CD4-positive, alpha-beta T cell treated with Interleukin-1 beta for 1 hour (primary cell): ENCODE data around the gene ATG4B.
"Not testable (repeated sequence)": the region's sequence is repeated elsewhere in the genome, so short reads cannot be mapped to it uniquely, and the experiment has no call there.

Source experiments
- DNase-seq, 2 donors: peaks; one replicate each; pipeline ENCODE4 v3.0.0-alpha.2; 2020 to 2022

Gene ATG4B

DNA sequence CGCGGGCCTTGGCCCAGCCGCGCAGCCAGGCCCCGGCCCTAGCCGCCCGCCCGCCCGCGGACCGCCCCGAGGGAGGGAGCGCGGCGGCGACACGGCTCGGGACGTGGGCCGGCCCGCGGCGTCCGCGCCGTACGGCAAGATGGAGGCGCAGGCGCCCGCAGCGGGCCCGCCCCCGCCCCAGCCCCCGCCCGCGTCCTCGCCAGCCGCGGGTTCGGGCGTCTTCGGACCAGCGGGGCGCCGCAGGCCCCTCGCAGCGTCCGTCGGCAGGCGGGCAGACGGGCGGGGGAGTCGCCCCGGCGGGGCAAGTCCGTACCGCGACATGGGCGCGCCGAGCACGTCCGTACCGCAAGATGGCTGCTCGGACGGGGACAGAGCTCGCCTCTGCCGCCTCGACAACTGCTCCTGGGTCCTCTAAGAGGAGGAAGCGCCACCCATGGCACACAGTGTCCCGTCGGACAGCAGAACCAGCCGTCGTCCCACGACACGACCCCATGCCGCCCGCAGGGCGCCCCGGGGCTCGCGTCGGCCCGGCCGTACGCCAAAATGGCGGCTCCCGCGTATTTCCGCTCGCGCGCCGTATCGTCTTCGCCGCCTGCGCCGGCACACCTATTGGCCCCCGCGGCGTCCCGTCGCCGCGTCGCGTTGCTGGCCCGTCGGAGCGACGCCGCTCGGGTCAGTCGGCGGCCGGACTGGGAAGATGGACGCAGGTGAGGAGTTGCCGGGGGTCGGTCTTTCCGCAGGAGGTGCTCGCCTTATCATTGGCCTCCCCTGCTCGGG is at the start of gene ATG4B, which contains the start of gene THAP4:
ATG4B (plus strand) TSS at position 676 of the 777 bp plus-strand sequence; CDS start at position 698, 22 bp downstream.
THAP4 (minus strand) TSS at position 141 of the 777 bp plus-strand sequence. CDS start 141 bp downstream, outside the sequence.
- peak; percentile 73 to 77 for DNase-seq

DNA sequence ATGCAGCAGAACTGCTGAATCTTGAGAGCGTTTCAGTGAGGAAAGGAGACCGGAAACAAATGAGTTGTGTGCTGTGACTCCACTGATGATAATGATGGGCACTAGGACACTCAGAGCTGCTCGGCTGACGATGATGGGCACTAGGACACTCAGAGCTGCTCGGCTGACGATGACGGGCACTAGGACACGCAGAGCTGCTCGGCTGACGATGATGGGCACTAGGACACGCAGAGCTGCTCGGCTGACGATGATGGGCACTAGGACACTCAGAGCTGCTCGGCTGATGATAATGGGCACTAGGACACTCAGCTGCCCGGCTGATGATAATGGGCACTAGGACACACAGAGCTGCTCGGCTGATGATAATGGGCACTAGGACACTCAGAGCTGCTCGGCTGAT is 47.6 kb upstream of the ATG4B start:
- not testable (repeated sequence) for DNase-seq

DNA sequence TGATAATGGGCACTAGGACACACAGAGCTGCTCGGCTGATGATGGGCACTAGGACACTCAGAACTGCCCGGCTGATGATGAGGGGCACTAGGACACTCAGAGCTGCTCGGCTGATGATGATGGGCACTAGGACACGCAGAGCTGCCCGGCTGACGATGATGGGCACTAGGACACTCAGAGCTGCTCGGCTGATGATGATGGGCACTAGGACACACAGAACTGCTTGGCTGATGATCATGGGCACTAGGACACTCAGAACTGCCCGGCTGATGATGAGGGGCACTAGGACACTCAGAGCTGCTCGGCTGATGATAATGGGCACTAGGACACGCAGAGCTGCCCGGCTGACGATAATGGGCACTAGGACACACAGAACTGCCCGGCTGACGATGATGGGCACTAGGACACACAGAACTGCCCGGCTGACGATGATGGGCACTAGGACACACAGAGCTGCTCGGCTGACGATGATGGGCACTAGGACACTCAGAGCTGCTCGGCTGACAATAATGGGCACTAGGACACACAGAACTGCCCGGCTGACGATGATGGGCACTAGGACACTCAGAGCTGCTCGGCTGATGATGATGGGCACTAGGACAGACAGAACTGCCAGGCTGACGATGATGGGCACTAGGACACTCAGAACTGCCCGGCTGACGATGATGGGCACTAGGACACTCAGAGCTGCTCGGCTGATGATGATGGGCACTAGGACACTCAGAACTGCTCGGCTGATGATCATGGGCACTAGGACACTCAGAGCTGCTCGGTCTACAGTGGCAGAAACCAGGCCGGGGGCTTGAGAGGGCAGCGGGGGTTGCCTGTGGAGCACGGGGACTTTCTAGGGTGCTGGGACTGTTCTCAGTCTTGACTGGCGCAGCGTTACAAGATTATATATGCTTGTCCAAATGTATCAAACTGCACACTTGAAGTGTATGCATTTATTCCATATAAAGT is 46.7 kb upstream of the ATG4B start:
- not testable (repeated sequence) for DNase-seq

DNA sequence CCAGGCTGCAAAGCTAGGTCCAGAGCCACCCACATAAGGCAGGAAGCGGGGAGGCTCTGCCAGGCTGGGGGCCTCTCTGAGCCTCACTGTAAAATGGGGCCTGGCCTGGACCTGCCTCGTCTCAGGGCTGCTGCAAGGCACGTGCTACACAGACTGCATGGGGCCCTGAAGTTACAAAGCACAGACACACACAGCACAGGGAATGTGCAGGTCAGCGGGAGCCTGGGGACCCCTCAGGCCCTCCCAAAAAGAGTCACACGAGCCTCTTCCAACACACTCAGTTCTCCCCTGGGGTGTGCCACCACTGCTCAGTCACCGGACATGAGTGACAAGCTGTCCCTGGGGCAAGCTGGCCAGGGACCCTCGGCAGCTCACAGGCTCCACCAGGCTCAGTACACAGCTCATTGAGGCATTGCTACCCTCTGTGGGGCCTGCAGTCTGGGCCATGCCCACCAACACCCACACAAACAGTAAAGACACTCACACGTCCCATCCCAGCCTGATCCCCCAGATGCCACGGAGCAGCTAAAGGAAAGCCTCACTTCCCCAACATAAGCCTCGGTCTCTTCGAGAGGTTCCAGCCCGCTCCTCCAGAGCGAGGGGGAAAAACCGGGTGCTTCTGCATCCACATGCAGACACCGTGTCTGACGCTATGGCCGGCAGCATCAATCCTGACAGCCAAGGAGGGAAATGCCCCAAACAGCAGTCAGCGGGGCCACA is 45.2 kb upstream of the ATG4B start:
- no peak for DNase-seq

DNA sequence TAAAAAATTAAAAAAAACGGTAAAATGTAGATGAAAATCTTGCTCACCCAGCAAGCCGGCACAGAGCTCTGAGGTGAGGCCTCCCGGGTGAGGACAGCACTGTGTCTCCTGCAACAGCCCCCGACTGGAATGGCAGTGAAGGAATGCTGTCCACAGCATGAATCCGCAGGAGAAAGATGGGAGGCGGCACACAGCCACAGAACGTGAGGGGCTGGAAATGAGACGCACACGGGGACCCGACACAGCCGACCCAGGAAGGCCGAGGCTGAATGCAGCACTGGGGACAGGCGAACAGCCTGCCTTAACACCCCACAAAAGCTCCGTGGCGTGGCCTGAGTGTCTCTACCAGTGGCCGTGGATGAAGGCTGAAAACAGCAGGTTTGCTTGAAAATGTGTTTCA is 44.2 kb upstream of the ATG4B start:
- DNase-seq: no peak

DNA sequence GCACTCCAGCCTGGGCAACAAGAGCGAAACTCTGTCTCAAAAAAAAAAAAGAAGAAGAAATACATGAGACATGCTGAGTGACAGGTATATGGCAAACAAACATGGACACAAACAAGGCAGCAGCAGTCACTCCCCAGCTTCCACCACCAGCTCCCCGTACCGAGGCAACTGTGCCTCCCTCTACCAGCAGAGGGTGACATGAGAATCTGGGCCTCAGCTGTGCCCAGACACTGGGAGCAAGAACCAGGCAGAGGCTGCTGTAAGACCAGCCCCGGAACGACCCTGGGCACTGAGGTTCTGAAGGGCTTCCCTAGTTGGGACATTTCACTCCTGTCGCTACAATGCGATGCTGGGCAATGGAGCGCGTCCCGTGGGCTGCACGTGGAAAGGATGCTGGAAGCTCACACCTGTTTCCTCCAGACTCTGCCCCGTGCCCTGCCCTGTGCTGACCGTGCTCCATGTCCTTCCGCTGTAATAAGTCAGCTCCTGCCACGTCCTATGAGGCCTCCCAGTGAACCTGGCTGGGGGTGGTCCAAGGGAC is 41.8 kb upstream of the ATG4B start:
- no peak for DNase-seq

DNA sequence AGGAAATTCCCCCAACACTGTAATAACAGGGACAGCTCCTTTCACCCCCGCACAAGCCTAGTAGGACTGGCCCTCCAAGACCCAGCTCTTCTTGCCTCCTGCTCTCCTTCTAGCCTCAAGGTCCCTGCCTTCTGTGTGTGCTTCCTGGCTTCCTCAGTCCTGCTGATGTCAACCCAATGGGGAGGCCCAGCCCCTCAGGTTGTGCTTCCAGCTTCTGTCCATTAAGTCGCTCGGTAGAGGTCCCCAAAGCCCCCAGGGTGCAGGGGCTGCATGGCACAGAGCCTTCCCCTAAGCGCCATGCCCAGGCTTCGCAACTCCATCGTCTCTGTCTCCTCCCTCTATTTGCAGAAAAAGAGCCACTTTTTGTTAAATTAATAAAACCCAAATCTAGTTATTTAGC is 39.9 kb upstream of the ATG4B start:
- no peak for DNase-seq

DNA sequence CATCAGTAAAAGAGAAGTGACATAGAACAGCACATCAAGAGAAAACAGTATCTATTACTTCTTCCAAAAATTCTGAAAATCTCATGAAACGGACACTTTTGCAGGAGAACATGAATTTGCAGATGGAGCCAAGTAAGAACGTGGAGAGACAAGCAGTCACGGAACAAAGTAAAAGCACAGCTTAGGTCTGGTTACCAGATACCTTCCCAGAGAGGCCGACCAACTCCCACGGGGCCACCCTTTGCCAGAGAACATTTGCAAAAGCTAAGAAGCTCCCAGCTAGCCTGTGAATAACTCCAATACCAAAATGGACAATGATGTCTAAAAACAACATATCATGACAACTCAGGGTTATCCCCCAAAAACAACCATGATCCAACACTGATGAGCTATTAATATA is 39.4 kb upstream of the ATG4B start:
- DNase-seq: no peak

DNA sequence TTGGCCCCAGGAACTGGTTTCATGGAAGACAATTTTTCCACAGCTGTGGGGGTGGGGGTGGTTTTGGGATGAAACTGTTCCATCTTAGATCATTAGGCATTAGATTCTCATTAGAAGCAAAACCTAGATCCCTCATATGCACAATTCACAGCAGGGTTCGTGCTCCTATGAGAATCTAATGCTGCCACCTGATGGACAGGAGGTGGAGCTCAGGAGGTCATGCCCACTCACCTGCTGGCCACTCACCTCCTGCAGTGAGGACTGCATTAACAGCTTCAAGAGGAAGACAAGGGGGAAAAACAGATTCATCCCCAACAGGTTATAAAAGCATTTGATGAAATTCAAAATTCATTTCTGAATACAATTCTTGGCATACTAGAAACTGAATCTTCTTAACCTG is 39.0 kb upstream of the ATG4B start:
- peak in 1 of 2 donors; percentile 15 for DNase-seq

DNA sequence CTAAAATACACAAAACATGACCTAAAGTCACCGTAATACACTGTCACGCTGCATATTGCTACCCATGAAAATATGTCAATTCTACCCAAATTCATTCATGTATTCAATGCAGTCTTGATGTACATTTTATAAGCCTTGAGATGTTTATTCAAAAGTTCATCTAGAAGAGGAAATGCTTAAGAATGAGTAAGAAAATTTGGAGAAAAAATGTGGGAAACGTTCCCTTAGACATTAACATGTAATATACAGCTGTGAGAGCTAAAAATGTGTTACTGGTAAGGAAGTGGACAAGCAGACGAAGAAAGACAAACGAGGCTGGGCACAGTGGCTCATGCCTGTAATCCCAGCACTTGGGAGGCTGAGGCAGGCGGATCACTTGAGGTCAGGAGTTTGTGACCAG is 37.9 kb upstream of the ATG4B start:
- DNase-seq: no peak

DNA sequence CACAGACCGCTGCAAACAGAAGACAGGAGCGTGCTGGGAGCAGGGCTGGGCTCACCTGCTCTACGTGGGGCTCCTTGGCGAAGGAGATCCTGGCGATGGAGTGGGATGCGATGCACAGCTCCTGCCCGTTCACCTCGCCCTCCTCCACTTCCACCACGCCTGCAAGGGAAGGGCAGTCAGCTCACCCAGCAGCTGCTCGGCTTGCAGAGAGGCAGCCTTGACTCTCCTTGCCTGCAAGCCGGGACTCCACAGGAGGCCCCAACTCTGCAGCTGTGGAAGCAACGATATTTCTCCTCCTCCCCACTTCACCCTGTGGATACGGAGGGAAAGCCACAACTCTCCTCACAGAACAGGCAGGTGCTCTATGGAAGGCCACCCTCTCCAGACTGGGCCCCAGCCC is 35.7 kb upstream of the ATG4B start:
- no peak for DNase-seq

DNA sequence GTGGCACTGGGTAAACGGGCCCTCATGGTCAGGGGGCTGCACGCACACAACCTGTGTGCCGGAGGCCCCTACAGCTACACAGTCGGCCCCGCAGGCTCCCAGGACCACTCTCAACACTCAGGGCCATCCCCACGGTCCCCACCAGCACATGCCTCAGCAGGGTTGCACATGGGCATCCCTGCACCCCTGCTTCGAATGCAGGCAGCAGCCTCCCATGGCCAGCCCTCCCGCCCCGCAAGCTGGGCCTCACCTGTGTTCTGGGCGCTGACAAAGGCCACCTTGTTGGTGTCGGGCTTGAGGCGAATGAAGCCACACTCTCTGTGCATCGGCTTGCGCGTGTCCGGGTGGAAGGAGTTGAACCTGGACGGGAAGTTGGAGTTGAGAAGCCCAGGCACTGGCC is 34.8 kb upstream of the ATG4B start:
- no peak for DNase-seq

DNA sequence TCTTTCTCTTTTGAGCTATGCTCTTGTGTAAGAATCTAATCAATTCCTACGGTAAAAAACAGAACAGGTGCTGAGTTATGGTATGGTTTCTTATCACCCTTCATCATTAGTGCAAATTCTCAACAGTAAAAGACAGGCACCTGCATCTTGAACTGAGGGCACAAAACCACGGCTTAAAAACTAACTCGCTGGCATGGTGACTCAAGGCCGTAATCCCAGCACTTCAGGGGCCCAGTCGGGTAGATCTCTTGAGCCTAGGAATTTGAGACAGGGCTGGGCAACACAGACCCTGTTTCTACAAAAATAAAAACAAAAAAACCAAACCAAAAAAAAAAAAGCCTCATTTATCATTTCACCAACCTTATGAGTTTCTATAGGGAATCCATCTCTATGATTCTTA is 33.8 kb upstream of the ATG4B start:
- DNase-seq: no peak

DNA sequence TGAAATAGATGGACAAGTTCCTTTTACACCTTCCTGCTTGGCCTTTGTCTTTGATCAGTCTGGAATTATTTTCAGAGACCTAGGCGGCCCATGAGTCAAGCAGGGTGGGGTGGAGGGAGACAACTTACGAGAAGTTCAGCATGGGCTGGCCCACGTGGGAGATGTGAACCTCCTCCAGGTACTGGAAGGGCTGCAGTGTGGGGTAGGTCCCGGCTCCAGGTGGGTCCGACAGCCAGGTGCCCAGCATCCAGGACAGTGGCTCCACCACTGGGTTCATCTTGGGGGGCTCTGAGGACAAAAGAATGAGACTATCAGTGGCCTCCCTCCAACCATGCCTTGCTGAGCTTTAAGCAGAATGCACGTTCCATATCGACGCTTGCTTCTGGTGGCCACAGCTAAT is 31.3 kb upstream of the ATG4B start:
- DNase-seq: no peak

DNA sequence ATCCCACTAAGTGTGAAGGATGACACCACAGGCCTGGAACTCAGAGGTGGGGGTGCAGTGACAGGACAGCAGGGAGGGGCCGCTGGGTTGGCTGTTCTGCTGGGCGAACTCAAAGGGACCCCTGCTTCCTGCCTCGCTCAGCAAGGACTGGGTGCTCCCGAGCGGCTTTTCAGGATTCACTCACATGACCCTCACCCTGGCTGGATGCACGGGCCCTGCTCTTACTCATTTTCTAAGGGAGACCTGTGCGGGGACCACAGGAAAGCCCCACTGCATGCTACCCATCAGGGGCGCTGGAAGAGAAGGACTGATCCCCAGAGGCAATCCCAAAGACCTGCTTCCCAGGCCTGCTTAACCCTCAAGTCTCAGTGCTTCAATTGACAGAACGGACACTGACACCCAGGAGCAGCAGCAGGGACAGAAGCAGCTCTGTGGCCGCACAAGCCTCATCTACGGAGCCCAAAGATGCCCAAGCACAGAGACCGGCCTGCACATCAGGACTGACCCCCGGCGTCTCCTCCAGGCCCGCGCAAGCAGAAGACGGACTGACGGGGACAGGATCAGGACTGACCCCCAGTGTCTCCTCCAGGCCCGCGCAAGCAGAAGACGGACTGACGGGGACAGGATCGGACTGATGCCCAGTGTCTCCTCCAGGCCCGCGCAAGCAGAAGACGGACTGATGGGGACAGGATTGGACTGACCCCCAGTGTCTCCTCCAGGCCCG is 30.2 kb upstream of the ATG4B start:
- no peak for DNase-seq

DNA sequence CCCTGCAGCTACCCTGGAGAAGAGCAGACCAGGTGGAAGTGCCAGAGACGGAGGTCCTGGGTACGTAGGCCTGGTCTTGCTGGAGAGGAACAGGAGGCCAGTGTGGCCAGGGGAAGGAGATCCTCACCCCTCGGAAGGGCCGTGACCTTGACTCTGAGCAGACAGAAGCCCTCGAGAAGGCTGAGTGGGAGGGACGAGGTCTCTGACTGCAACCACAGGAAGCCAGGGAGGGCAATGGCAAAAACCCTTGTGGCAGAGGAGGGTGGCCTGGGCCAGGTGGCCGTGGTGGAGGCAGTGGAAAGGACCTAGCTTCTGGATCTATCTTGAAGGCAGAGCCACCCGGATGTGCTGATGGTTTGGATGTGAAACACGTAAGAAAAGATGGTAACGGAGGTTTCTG is 28.6 kb upstream of the ATG4B start:
- DNase-seq: no peak

DNA sequence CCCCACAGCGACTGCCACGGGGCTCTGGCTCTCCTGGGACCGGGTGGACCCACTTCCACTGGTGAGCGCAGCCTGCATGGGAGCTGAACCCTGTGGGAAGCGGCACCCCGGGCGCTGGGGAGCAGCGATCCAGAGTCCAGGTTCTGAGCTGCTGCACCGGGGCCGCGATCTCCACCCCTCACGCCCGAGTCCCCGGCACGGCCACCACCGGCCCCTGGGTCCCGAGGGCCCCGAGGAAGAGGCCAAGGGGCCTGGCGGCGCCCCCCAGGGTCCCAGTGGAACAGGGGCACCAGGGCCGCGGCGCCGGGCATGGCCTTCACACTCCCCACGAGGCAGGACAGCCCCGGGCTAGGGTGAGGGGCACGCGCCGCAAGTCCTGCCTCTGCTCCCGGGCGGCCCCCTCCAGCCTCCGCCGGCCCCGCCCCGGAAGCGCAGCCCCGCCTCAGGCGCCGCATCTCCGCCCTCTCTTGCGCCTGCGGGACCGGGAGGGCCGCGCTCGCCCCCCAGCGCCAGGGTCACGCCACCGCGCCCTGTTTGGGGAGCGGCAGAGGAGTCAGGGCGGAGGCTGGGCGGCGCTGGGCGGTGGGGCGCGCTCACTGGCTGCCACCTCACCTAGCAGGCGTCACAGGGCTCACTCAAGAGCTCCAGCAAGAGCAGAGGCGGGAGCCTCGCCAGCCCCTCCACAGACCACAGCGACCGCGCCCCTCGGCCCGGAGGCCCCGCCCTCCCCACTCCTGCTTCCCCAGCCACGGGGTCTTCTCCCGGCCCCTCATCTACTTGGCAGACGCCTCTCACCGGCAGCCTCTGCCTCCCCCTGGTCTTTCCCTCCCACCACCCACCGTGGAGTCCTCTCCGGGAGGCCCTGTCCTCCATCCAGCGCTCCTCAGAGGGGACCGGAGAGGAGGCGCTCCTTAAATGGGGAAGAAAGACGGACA is 27.4 kb upstream of the ATG4B start:
- peak; percentile 92 for DNase-seq

DNA sequence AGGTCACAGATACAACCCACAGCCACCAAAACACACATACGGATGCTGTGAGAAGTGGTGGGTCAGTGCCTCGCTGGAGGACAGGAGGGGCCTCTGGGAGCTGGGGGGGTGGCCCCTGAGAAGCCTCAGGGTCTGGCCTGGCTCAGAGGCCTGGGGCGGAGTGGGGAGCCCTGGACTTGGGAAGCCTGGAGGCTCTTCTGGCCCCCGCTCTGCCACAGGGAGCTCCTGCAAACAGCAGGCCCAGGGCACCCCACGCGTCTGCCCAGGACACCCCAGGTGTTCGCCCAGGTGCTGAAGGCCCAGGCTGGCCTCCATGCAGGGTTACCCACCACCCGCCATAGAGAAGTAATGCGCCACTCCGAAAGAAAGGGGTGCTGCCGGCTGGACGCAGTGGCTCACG is 26.4 kb upstream of the ATG4B start:
- no peak for DNase-seq

DNA sequence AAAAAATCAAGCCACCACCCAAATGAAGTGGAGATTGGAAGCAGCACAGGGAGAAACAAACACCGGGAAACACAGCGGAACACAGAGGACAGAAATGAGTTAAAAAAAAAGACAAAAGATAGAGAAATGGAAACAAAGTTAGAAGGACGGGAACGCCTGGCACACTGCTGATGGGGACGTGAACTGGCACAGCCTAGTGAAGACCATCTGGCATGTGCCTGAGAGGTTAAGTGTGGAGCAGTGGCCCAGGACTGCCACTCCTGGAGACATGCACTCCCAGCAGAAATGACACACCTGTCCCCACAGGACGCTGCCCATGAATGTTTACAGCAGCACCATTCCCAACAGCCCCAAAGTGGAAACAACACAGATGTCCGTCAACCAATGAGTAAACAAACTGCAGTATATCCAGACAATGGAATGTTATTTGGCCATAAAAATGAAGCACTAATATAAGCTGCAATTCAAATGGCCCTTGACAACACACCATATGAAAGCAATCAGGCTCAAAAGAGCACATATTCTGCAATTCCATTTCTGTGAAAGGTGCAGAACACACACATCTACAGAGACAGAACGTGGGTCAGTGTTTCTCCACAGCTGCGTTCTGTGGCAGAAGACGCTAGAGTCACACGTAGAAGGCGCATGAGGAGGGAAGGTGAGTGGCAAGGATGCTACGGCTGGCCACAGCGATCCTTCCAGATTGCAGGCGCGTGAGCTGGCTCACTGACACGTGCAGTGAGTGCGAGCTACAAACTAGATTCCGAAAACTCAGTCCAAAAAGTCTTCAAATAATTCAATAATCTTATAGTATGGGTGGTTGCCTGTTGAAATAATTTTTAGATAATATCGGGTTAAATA is 25.1 kb upstream of the ATG4B start:
- DNase-seq: no peak
